ENCODE data around the gene FXYD7.

- TF ChIP-seq, protein P1, sequence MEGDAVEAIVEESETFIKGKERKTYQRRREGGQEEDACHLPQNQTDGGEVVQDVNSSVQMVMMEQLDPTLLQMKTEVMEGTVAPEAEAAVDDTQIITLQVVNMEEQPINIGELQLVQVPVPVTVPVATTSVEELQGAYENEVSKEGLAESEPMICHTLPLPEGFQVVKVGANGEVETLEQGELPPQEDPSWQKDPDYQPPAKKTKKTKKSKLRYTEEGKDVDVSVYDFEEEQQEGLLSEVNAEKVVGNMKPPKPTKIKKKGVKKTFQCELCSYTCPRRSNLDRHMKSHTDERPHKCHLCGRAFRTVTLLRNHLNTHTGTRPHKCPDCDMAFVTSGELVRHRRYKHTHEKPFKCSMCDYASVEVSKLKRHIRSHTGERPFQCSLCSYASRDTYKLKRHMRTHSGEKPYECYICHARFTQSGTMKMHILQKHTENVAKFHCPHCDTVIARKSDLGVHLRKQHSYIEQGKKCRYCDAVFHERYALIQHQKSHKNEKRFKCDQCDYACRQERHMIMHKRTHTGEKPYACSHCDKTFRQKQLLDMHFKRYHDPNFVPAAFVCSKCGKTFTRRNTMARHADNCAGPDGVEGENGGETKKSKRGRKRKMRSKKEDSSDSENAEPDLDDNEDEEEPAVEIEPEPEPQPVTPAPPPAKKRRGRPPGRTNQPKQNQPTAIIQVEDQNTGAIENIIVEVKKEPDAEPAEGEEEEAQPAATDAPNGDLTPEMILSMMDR (IDR thresholded peaks at IDR 0.05; ENCODE audit: insufficient read depth, low read length): no peak
- no peak for TF ChIP-seq POLR2AphosphoS5 (IDR thresholded peaks at IDR 0.05; ENCODE audit: low read depth)
- TF ChIP-seq, protein P2, sequence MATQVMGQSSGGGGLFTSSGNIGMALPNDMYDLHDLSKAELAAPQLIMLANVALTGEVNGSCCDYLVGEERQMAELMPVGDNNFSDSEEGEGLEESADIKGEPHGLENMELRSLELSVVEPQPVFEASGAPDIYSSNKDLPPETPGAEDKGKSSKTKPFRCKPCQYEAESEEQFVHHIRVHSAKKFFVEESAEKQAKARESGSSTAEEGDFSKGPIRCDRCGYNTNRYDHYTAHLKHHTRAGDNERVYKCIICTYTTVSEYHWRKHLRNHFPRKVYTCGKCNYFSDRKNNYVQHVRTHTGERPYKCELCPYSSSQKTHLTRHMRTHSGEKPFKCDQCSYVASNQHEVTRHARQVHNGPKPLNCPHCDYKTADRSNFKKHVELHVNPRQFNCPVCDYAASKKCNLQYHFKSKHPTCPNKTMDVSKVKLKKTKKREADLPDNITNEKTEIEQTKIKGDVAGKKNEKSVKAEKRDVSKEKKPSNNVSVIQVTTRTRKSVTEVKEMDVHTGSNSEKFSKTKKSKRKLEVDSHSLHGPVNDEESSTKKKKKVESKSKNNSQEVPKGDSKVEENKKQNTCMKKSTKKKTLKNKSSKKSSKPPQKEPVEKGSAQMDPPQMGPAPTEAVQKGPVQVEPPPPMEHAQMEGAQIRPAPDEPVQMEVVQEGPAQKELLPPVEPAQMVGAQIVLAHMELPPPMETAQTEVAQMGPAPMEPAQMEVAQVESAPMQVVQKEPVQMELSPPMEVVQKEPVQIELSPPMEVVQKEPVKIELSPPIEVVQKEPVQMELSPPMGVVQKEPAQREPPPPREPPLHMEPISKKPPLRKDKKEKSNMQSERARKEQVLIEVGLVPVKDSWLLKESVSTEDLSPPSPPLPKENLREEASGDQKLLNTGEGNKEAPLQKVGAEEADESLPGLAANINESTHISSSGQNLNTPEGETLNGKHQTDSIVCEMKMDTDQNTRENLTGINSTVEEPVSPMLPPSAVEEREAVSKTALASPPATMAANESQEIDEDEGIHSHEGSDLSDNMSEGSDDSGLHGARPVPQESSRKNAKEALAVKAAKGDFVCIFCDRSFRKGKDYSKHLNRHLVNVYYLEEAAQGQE (IDR thresholded peaks at IDR 0.05; ENCODE audit: insufficient replicate concordance, low read depth): no peak
Measured at GRCh38 chr19:35112995-35113688, 29.9 kb upstream of the FXYD7 start.
